ENCODE measurements around the gene PHKG2.
A peak's percentile ranks its signal among the peaks of the same experiment; 100 is the strongest.

Gene PHKG2

GRCh38 chr16:30760577-30761426 lies 12.6 kb downstream of the PHKG2 start:
- H3K9ac ChIP-seq (ENCODE audit: low read length) = no peak overlapping the region
- H3K9me3 ChIP-seq (ENCODE audit: low read length) = no peaks in the 10 kb centered on the region
- peaks cover 29% of the 10 kb centered on the region for H3K36me3 ChIP-seq (ENCODE audit: insufficient read depth, low read length)
- H3K4me1 ChIP-seq (ENCODE audit: insufficient read depth, low read length) = peaks cover 27% of the 10 kb centered on the region
- H3K27me3 ChIP-seq (ENCODE audit: control insufficient read depth in 1 of 2, insufficient read depth in 2 of 2, low read length in 2 of 2) = no peaks in the 10 kb centered on the region
- H3K4me3 ChIP-seq (ENCODE audit: low read depth in 1 of 2, low read length in 2 of 2) = peak overlapping the region; percentile 77 to 79
- no peak overlapping the region for H3K27ac ChIP-seq (ENCODE audit: low read depth, low read length)

- H3K9me3 ChIP-seq (ENCODE audit: low read length) = no peaks in the 10 kb centered on the region
- no peaks in the 10 kb centered on the region for H3K27me3 ChIP-seq (ENCODE audit: control insufficient read depth in 1 of 2, insufficient read depth in 2 of 2, low read length in 2 of 2)
- H3K9ac ChIP-seq (ENCODE audit: low read length) = no peak overlapping the region
- peaks cover 36% of the 10 kb centered on the region for H3K36me3 ChIP-seq (ENCODE audit: insufficient read depth, low read length)
- H3K27ac ChIP-seq (ENCODE audit: low read depth, low read length) = peak overlapping the region; percentile 89
- peak overlapping the region; percentile 77 to 79 for H3K4me3 ChIP-seq (ENCODE audit: low read depth in 1 of 2, low read length in 2 of 2)
- peaks cover 27% of the 10 kb centered on the region for H3K4me1 ChIP-seq (ENCODE audit: insufficient read depth, low read length)
These were observed 13.3 kb downstream of the PHKG2 start for GRCh38 chr16:30761427-30761927.

- Histone ChIP-seq H3K4me1 (ENCODE audit: insufficient read depth, low read length) (peaks cover 27% of the 10 kb centered on the region), H3K9ac (ENCODE audit: low read length) (peak within 1 kb of the TSS; percentile 83), H3K9me3 (ENCODE audit: low read length) (no peaks in the 10 kb centered on the region), H3K27me3 (ENCODE audit: control insufficient read depth in 1 of 2, insufficient read depth in 2 of 2, low read length in 2 of 2) (no peaks in the 10 kb centered on the region), H3K4me3 (ENCODE audit: low read depth in 1 of 2, low read length in 2 of 2) (peak within 1 kb of the TSS; percentile 77 to 79), H3K36me3 (ENCODE audit: insufficient read depth, low read length) (peaks cover 43% of the 10 kb centered on the region), H3K27ac (ENCODE audit: low read depth, low read length) (peak within 1 kb of the TSS; percentile 89)
These were observed 14.0 kb downstream of the PHKG2 start, which contains the start of the genes CFAP119 and RNF40 for GRCh38 chr16:30761928-30762902. Gene CFAP119 (minus strand): TSS chr16:30762062. CDS start chr16:30761748, 314 bp downstream. Gene RNF40 (plus strand): TSS chr16:30762322. CDS start chr16:30762546, 224 bp downstream.

- no peaks in the 10 kb centered on the region for H3K27me3 ChIP-seq (ENCODE audit: control insufficient read depth in 1 of 2, insufficient read depth in 2 of 2, low read length in 2 of 2)
- H3K36me3 ChIP-seq (ENCODE audit: insufficient read depth, low read length) = peaks cover 52% of the 10 kb centered on the region
- peak overlapping the region; percentile 77 to 79 for H3K4me3 ChIP-seq (ENCODE audit: low read depth in 1 of 2, low read length in 2 of 2)
- no peaks in the 10 kb centered on the region for H3K9me3 ChIP-seq (ENCODE audit: low read length)
- H3K4me1 ChIP-seq (ENCODE audit: insufficient read depth, low read length) = peaks cover 27% of the 10 kb centered on the region
- peak overlapping the region; percentile 89 for H3K27ac ChIP-seq (ENCODE audit: low read depth, low read length)
- peak overlapping the region; percentile 83 for H3K9ac ChIP-seq (ENCODE audit: low read length)
These were observed 14.9 kb downstream of the PHKG2 start for GRCh38 chr16:30762991-30763725.

GRCh38 chr16:30764086-30764485 lies 15.9 kb downstream of the PHKG2 start:
- no peaks in the 10 kb centered on the region for H3K9me3 ChIP-seq (ENCODE audit: low read length)
- H3K9ac ChIP-seq (ENCODE audit: low read length) = no peak overlapping the region
- H3K4me1 ChIP-seq (ENCODE audit: insufficient read depth, low read length) = peaks cover 27% of the 10 kb centered on the region
- no peak overlapping the region for H3K4me3 ChIP-seq (ENCODE audit: low read depth in 1 of 2, low read length in 2 of 2)
- peaks cover 62% of the 10 kb centered on the region for H3K36me3 ChIP-seq (ENCODE audit: insufficient read depth, low read length)
- H3K27me3 ChIP-seq (ENCODE audit: control insufficient read depth in 1 of 2, insufficient read depth in 2 of 2, low read length in 2 of 2) = no peaks in the 10 kb centered on the region
- H3K27ac ChIP-seq (ENCODE audit: low read depth, low read length) = no peak overlapping the region

GRCh38 chr16:30764816-30765465 lies 16.7 kb downstream of the PHKG2 start:
- peaks cover 27% of the 10 kb centered on the region for H3K4me1 ChIP-seq (ENCODE audit: insufficient read depth, low read length)
- no peak overlapping the region for H3K9ac ChIP-seq (ENCODE audit: low read length)
- H3K36me3 ChIP-seq (ENCODE audit: insufficient read depth, low read length) = peaks cover 70% of the 10 kb centered on the region
- H3K27me3 ChIP-seq (ENCODE audit: control insufficient read depth in 1 of 2, insufficient read depth in 2 of 2, low read length in 2 of 2) = no peaks in the 10 kb centered on the region
- H3K4me3 ChIP-seq (ENCODE audit: low read depth in 1 of 2, low read length in 2 of 2) = no peak overlapping the region
- no peaks in the 10 kb centered on the region for H3K9me3 ChIP-seq (ENCODE audit: low read length)
- no peak overlapping the region for H3K27ac ChIP-seq (ENCODE audit: low read depth, low read length)

- no peaks in the 10 kb centered on the region for H3K27me3 ChIP-seq (ENCODE audit: control insufficient read depth in 1 of 2, insufficient read depth in 2 of 2, low read length in 2 of 2)
- peaks cover 84% of the 10 kb centered on the region for H3K36me3 ChIP-seq (ENCODE audit: insufficient read depth, low read length)
- peaks cover 20% of the 10 kb centered on the region for H3K4me1 ChIP-seq (ENCODE audit: insufficient read depth, low read length)
- H3K9me3 ChIP-seq (ENCODE audit: low read length) = no peaks in the 10 kb centered on the region
- no peak overlapping the region for H3K4me3 ChIP-seq (ENCODE audit: low read depth in 1 of 2, low read length in 2 of 2)
- no peak overlapping the region for H3K9ac ChIP-seq (ENCODE audit: low read length)
- H3K27ac ChIP-seq (ENCODE audit: low read depth, low read length) = no peak overlapping the region
These were observed 18.1 kb downstream of the PHKG2 start for GRCh38 chr16:30766206-30766932.

- Histone ChIP-seq H3K4me3 (ENCODE audit: low read depth in 1 of 2, low read length in 2 of 2) (no peak overlapping the region), H3K9ac (ENCODE audit: low read length) (no peak overlapping the region), H3K36me3 (ENCODE audit: insufficient read depth, low read length) (peaks cover 89% of the 10 kb centered on the region), H3K9me3 (ENCODE audit: low read length) (no peaks in the 10 kb centered on the region), H3K4me1 (ENCODE audit: insufficient read depth, low read length) (peaks cover 20% of the 10 kb centered on the region), H3K27me3 (ENCODE audit: control insufficient read depth in 1 of 2, insufficient read depth in 2 of 2, low read length in 2 of 2) (no peaks in the 10 kb centered on the region), H3K27ac (ENCODE audit: low read depth, low read length) (no peak overlapping the region)
These were observed 18.7 kb downstream of the PHKG2 start for GRCh38 chr16:30766933-30767284.

GRCh38 chr16:30767767-30768465 lies 19.7 kb downstream of the PHKG2 start:
- no peaks in the 10 kb centered on the region for H3K9me3 ChIP-seq (ENCODE audit: low read length)
- H3K27me3 ChIP-seq (ENCODE audit: control insufficient read depth in 1 of 2, insufficient read depth in 2 of 2, low read length in 2 of 2) = no peaks in the 10 kb centered on the region
- no peak overlapping the region for H3K27ac ChIP-seq (ENCODE audit: low read depth, low read length)
- H3K36me3 ChIP-seq (ENCODE audit: insufficient read depth, low read length) = peaks cover 99% of the 10 kb centered on the region
- peaks cover 16% of the 10 kb centered on the region for H3K4me1 ChIP-seq (ENCODE audit: insufficient read depth, low read length)
- no peak overlapping the region for H3K4me3 ChIP-seq (ENCODE audit: low read depth in 1 of 2, low read length in 2 of 2)
- no peak overlapping the region for H3K9ac ChIP-seq (ENCODE audit: low read length)
